IMR-90 (cell line): ENCODE measurements around the gene FBXW8. TPM values are rescaled to one million over a fixed set of nuclear protein-coding genes. Genes with fewer than 3 reads are reported as not detected.

Source experiments
- ATAC-seq: fragments of 200-7000 bp; cut with Tn5 transposase; 2 replicates; pipeline ENCODE4 v1.9.1; 2020; ENCODE audit warnings: low read depth, mild to moderate bottlenecking, moderate library complexity
- BruUV-seq: library from RNA; stranded (reverse); fragments of 400-500 nt; replicated peaks from 2 replicates; lab custom pipeline; 2021; lab: Mats Ljungman, UMichigan
- CTCF ChIA-PET: fragments of 300-600 bp; formaldehyde crosslinking; extraction: SDS; loops from one replicate; lab custom pipeline; 2021; ENCODE audit warnings: antibody characterized with exemption; lab: Yijun Ruan, JAX
- POLR2A ChIA-PET: fragments of 300-600 bp; sonication (Branson Sonifier 250); formaldehyde crosslinking; loops from one replicate; lab custom pipeline; 2022; ENCODE audit warnings: antibody characterized with exemption; ENCODE audit not compliant: unreplicated experiment; lab: Charles Lee
- DNase-seq: peaks from one replicate; pipeline ENCODE4 v3.0.0; 2013
- H2AFZ ChIP-seq: replicated peaks from 2 replicates; pipeline ENCODE3; 2013; ENCODE audit warnings: low read length, mild to moderate bottlenecking; ENCODE audit not compliant: poor library complexity
- H2AK5ac ChIP-seq: 2 replicates; pipeline ENCODE4 v1.6.1; 2013; ENCODE audit warnings: low read depth, low read length, inconsistent platforms
- H2AK9ac ChIP-seq: replicated peaks from 2 replicates; pipeline ENCODE3; 2013; ENCODE audit warnings: mild to moderate bottlenecking, low read depth, low read length, moderate library complexity; ENCODE audit not compliant: poor library complexity
- H2BK120ac ChIP-seq: 2 replicates; pipeline ENCODE4 v1.6.1; 2013; ENCODE audit warnings: low read depth, low read length, inconsistent platforms
- H2BK15ac ChIP-seq: 3 replicates; pipeline ENCODE4 v1.6.1; 2013; ENCODE audit warnings: low read depth, low read length, inconsistent platforms
- H2BK20ac ChIP-seq: 2 replicates; pipeline ENCODE4 v1.6.1; 2013; ENCODE audit warnings: low read depth, mild to moderate bottlenecking, inconsistent platforms, low read length, moderate library complexity
- H2BK5ac ChIP-seq: 2 replicates; pipeline ENCODE4 v1.6.1; 2013; ENCODE audit warnings: mild to moderate bottlenecking, low read depth, low read length, inconsistent platforms; ENCODE audit not compliant: poor library complexity, severe bottlenecking
- H3K14ac ChIP-seq: replicated peaks from 2 replicates; pipeline ENCODE4 v1.6.1; 2013; ENCODE audit warnings: low read depth, low read length, inconsistent platforms
- H3K18ac ChIP-seq: 2 replicates; pipeline ENCODE4 v1.6.1; 2013; ENCODE audit warnings: low read depth, low read length, control low read depth
- H3K23ac ChIP-seq: 2 replicates; pipeline ENCODE4 v1.6.1; 2013; ENCODE audit warnings: low read depth, low read length, inconsistent platforms
- H3K27ac ChIP-seq: 2 replicates; pipeline ENCODE4 v1.5.1; 2013; ENCODE audit warnings: mild to moderate bottlenecking, control low read depth, low read length; ENCODE audit not compliant: insufficient read depth
- H3K27me3 ChIP-seq: 2 replicates; pipeline ENCODE4 v1.6.1; 2013; ENCODE audit warnings: low read length; ENCODE audit not compliant: control insufficient read depth, insufficient read depth
- H3K36me3 ChIP-seq: 2 replicates; pipeline ENCODE4 v1.6.1; 2013; ENCODE audit warnings: low read length, mixed read lengths; ENCODE audit not compliant: control insufficient read depth, insufficient read depth
- H3K4ac ChIP-seq: 2 replicates; pipeline ENCODE4 v1.6.1; 2013; ENCODE audit warnings: low read depth, low read length, inconsistent platforms
- H3K4me1 ChIP-seq: 2 replicates; pipeline ENCODE4 v1.6.1; 2013; ENCODE audit warnings: low read length, mixed read lengths; ENCODE audit not compliant: control insufficient read depth, insufficient read depth
- H3K4me2 ChIP-seq: 2 replicates; pipeline ENCODE4 v1.6.1; 2013; ENCODE audit warnings: low read depth, mild to moderate bottlenecking, control low read depth, low read length, moderate library complexity
- H3K4me3 ChIP-seq: 2 replicates; pipeline ENCODE4 v1.5.1; 2013; ENCODE audit warnings: low read depth, mild to moderate bottlenecking, control low read depth, low read length, moderate library complexity; ENCODE audit not compliant: insufficient read depth
- H3K56ac ChIP-seq: 2 replicates; pipeline ENCODE4 v1.6.1; 2013; ENCODE audit warnings: low read length, inconsistent platforms; ENCODE audit not compliant: insufficient read depth; ENCODE audit errors: extremely low read depth
- H3K79me1 ChIP-seq, 2 experiments: 2 replicates each; pipeline ENCODE4 v1.6.1; 2013; ENCODE audit warnings: low read length in 2 of 2, inconsistent platforms in 1 of 2, low read depth in 1 of 2
- H3K9ac ChIP-seq: 2 replicates; pipeline ENCODE4 v1.6.1; 2013; ENCODE audit warnings: low read depth, low read length, control low read depth
- H3K9me1 ChIP-seq: 2 replicates; pipeline ENCODE4 v1.6.1; 2013; ENCODE audit warnings: low read length, inconsistent platforms; ENCODE audit not compliant: insufficient read depth
- H3K9me3 ChIP-seq: 2 replicates; pipeline ENCODE4 v1.6.1; 2013; ENCODE audit warnings: low read length; ENCODE audit not compliant: control insufficient read depth, insufficient read depth
- H4K20me1 ChIP-seq: 2 replicates; pipeline ENCODE4 v1.6.1; 2013; ENCODE audit warnings: low read length, inconsistent platforms; ENCODE audit not compliant: insufficient read depth
- H4K5ac ChIP-seq: 2 replicates; pipeline ENCODE4 v1.6.1; 2013; ENCODE audit warnings: mild to moderate bottlenecking, low read depth, low read length, control low read depth
- H4K8ac ChIP-seq, 2 experiments: 2 replicates each; pipeline ENCODE4 v1.6.1; 2013; ENCODE audit warnings: low read depth in 2 of 2, low read length in 2 of 2, control low read depth in 1 of 2, inconsistent platforms in 1 of 2
- H4K91ac ChIP-seq: 2 replicates; pipeline ENCODE4 v1.6.1; 2013; ENCODE audit warnings: low read depth, low read length, inconsistent platforms; ENCODE audit not compliant: insufficient read depth
- BHLHE40 ChIP-seq: fragments of 150-350 bp; IDR thresholded peaks from 2 replicates; pipeline ENCODE4 v1.6.1; 2016; ENCODE audit warnings: mild to moderate bottlenecking, low read depth, low read length
- CEBPB ChIP-seq: IDR thresholded peaks from 2 replicates; pipeline ENCODE4 v1.6.1; 2012; ENCODE audit warnings: low read depth, low read length, improper control_type of control experiment
- MXI1 ChIP-seq: IDR thresholded peaks from 2 replicates; pipeline ENCODE4 v1.6.1; 2012; ENCODE audit warnings: low read depth, mild to moderate bottlenecking, low read length, moderate library complexity, borderline replicate concordance
- NFE2L2 ChIP-seq: fragments of 150-350 bp; IDR thresholded peaks from 2 replicates; pipeline ENCODE4 v1.6.1; 2016; ENCODE audit warnings: low read depth, mild to moderate bottlenecking, low read length
- RCOR1 ChIP-seq: IDR thresholded peaks from 2 replicates; pipeline ENCODE4 v1.6.1; 2012; ENCODE audit warnings: mild to moderate bottlenecking, low read length, improper control_type of control experiment; ENCODE audit not compliant: insufficient replicate concordance
- RFX5 ChIP-seq: IDR thresholded peaks from 2 replicates; pipeline ENCODE4 v1.8.0; 2012; ENCODE audit warnings: low read depth, mild to moderate bottlenecking, low read length, moderate library complexity
- SMC3 ChIP-seq: fragments of 150-350 bp; IDR thresholded peaks from 2 replicates; pipeline ENCODE4 v1.6.1; 2016; ENCODE audit warnings: low read depth, mild to moderate bottlenecking, antibody characterized with exemption, low read length, moderate library complexity
- USF2 ChIP-seq: fragments of 150-350 bp; IDR thresholded peaks from 2 replicates; pipeline ENCODE4 v1.6.1; 2017; ENCODE audit warnings: mild to moderate bottlenecking, antibody characterized with exemption, low read length, low read depth
- WGBS, 2 experiments: methylation state at CpG; one replicate each; pipeline versions ENCODE4 v1.1.5 to v1.1.7; 2013; ENCODE audit warnings: missing lambda C conversion rate in 2 of 2; ENCODE audit not compliant: insufficient read length in 1 of 2; ENCODE audit errors: extremely low coverage in 2 of 2; 5-methylcytosine and 5-hydroxymethylcytosine counted together
- dilution Hi-C: fragments of 300-500 bp; cut with HindIII; formaldehyde crosslinking; loops from one replicate; pipeline ENCODE4 v1.14.3; 2018; ENCODE audit warnings: low sequenced_read_pairs; ENCODE audit not compliant: unreplicated experiment
- in situ Hi-C: fragments of 300-500 bp; cut with MboI; formaldehyde crosslinking; loops from 3 replicates; pipeline ENCODE4 v1.14.3; 2019; ENCODE audit warnings: low sequenced_read_pairs, inconsistent platforms, mixed read lengths
- intact Hi-C: fragments of 100-400 bp; cut with micrococcal nuclease; formaldehyde crosslinking; loops from 2 replicates; pipeline ENCODE4 v1.10.0; 2022
- polyA plus RNA-seq, 3 experiments: library from polyadenylated mRNA; depleted of rRNA; stranded (reverse); fragments of >200 nt; gene quantifications; 2 replicates each; pipeline ENCODE4 v1.2.3, GENCODE V29; 2012; ENCODE audit warnings: low replicate concordance in 1 of 3
- total RNA-seq: library from RNA; depleted of rRNA; stranded (reverse); fragments of >200 nt; gene quantifications from 2 replicates; pipeline ENCODE4 v1.2.3, GENCODE V29; 2012

FBXW8 gene
- total and polyA plus RNA-seq, 2 of the 4 experiments (the other 2 are of a cell fraction): 20.3 to 25.8 TPM

GRCh38 chr12:116999066-116999465, 88.3 kb downstream of the FBXW8 start:
- no peak overlapping the region for H3K14ac ChIP-seq
- DNase-seq (no peak), ATAC-seq (no peak)
- no peak overlapping the region for H4K91ac ChIP-seq
- H3K18ac ChIP-seq: no peak overlapping the region
- no peak overlapping the region for H2AK5ac ChIP-seq
- no peak overlapping the region for H2AFZ ChIP-seq
- no peak overlapping the region for H2BK120ac ChIP-seq
- no peak overlapping the region for H2BK5ac ChIP-seq
- H3K4me1 ChIP-seq: no peaks in the 10 kb centered on the region
- H3K27ac ChIP-seq: no peak overlapping the region
- TF ChIP-seq RCOR1 (no peak), NFE2L2 (no peak), BHLHE40 (no peak), SMC3 (no peak), USF2 (no peak), CEBPB (no peak), MXI1 (no peak), RFX5 (no peak)
- no TSS peak for BruUV-seq
- no peak overlapping the region for H3K4me2 ChIP-seq
- in situ Hi-C loops: no loop called here
- POLR2A ChIA-PET: no interaction called here
- no peak overlapping the region for H4K5ac ChIP-seq
- no peaks in the 10 kb centered on the region for H3K27me3 ChIP-seq
- no peak overlapping the region for H2BK20ac ChIP-seq
- peaks cover 6% of the 10 kb centered on the region; the same call in 1 of the 2 replicates for H4K20me1 ChIP-seq
- H2AK9ac ChIP-seq: no peak overlapping the region
- H3K23ac ChIP-seq: no peak overlapping the region
- H3K36me3 ChIP-seq: peaks cover 28% of the 10 kb centered on the region
- H2BK15ac ChIP-seq: no peak overlapping the region
- no peak overlapping the region for H3K56ac ChIP-seq
- H3K4me3 ChIP-seq: no peak overlapping the region
- no peak overlapping the region for H3K4ac ChIP-seq
- no peaks in the 10 kb centered on the region for H3K9me3 ChIP-seq
- dilution Hi-C loops: no loop called here
- CTCF ChIA-PET: no interaction called here
- WGBS, 2 experiments: no CpG with 5 or more reads among the region's 7 CpGs
- peaks cover 5% of the 10 kb centered on the region; the same call in 1 of the 2 replicates for H3K9me1 ChIP-seq
- no peak overlapping the region for H4K8ac ChIP-seq
- H3K9ac ChIP-seq: no peak overlapping the region
- H3K79me1 ChIP-seq: peaks cover 25 to 28% of the 10 kb centered on the region in 2 experiments
- intact Hi-C loops: no loop called here
